ENCODE measurements around the gene NKX1-1.

Gene NKX1-1

GRCh38 chr4:1418494-1419285, 12.4 kb upstream of the NKX1-1 start:
- DNase-seq: peak in 18 of 42 donors; percentile 1 to 32 (median 9)
- intact Hi-C loops (cut with DNase I): no loop called here

DNA sequence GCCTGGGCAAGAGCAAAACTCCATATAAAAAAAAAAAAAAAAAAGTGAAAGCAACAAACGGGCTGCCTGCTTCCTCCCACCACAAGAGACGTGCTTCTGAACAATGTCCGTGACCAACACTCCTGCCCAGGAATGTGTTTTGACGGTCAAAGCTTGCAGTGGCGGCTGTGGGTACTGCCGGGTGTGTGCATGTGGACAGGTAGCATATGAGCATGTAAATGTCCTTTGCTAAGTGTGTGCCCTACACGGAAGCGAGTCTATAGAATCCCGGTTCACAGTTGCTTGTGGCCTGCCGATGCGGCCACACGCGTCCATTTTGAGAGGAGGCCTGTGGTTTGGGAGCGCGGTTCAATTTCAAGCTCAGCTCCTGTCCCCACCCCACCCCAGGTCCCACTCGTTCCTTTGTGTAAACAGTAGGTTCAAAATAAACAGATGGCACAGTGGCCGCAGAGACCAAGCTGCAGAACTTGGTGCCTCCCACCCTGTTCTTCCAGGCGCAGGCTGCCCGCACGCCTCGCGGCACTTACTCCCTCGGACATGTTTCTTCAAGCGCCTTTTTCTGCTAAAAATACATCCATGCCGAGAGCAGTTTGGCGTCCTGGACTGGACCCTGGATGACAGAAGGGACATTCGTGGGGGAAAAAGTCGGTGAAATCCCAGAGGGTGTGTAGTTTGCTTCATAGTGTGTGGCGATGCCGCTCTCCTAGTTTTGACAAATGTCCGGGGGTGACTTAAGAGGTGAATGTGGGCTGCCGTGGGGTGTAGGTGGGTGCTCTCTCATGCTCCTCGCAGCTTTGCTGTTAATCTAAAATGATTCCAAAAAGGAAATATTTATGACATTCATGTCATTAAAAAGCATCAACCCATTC, 11.5 kb upstream of the NKX1-1 start:
- DNase-seq: peak in 18 of 42 donors; percentile 1 to 36 (median 12)
- intact Hi-C loops (cut with DNase I): no loop called here

- peak in 8 of 42 donors; percentile 0 to 37 (median 18) for DNase-seq
- intact Hi-C loops (cut with DNase I): no loop called here
Observed at GRCh38 chr4:1416948-1417260, 10.7 kb upstream of the NKX1-1 start.

DNA sequence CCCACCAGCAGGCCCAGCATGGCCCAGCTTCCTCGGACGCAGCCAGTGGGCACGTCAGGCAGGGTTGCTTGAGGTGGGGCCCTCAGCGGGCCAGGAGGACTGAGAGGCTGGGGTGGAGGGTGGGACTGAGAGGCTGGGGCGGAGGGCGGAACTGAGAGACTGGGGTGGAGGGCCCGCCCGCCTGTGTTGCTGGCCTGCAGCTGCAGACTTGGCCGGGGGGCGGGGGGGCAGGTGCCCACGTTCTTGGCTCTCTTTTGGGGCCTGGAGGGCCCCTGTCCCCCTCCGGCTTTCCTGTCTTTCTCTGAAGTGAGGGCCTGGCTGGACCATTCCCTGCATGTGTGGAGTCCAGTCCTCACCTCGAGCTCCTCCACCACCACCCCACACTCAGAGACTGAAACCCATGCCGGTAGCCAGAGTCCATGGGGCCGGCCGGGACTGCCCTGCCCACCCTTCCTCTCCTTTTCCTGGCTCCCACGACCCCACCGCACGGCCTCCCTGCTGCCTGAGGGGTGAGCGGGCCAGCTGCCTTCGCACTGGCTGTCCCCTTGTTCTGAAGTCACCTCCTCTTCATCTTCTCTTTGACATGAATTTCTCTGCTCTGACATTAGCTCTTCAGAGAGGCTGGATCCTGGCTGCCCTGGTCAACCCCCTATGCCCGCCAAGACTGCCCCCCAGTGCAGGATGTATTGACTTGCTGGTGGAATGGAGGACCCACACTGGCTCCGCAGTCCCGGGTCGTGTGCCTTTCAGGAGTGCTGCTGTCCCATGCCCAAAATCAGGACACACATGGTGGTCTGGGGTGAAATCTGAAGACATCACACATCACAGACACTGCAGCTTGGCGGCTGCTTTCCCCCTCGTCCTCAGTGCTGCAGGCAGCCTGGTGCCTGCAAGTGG, 10.1 kb upstream of the NKX1-1 start:
- intact Hi-C loops (cut with DNase I): no loop called here
- DNase-seq: peak in 13 of 42 donors; percentile 0 to 36 (median 16)

GRCh38 chr4:1415681-1415981, 9.4 kb upstream of the NKX1-1 start:
- intact Hi-C loops (cut with DNase I): no loop called here
- peak in 7 of 42 donors; percentile 4 to 35 (median 27) for DNase-seq

GRCh38 chr4:1414831-1415680, 8.8 kb upstream of the NKX1-1 start:
- intact Hi-C loops (cut with DNase I): no loop called here
- peak in 9 of 42 donors; percentile 1 to 29 (median 12) for DNase-seq

GRCh38 chr4:1413687-1414479, 7.6 kb upstream of the NKX1-1 start:
- intact Hi-C loops (cut with DNase I): no loop called here
- DNase-seq: peak in 8 of 42 donors; percentile 1 to 25 (median 11)

DNA sequence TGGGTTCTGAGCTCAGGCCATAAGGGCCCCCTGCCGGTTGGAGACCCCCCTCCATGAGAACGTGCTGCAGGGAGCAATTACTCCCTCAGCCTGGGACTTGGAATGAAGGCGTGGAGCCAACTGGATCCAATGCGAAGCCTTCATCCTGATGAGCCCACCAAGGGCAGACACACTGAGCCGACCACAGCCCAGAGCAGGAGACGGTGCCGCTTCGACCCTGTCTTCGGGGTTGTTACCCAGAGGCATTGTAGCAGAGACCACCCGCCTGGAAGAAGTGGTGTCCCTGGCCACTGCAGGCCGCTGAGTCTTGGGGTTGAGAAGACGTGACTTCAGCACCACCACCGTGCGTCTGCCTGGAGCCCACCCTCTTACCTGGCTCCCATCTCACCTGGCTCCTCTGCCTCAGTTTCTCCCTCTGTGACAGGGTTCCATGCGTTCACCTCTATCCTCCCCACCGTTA, 7.0 kb upstream of the NKX1-1 start:
- intact Hi-C loops (cut with DNase I): no loop called here
- DNase-seq: peak in 6 of 42 donors; percentile 4 to 18 (median 12)

DNA sequence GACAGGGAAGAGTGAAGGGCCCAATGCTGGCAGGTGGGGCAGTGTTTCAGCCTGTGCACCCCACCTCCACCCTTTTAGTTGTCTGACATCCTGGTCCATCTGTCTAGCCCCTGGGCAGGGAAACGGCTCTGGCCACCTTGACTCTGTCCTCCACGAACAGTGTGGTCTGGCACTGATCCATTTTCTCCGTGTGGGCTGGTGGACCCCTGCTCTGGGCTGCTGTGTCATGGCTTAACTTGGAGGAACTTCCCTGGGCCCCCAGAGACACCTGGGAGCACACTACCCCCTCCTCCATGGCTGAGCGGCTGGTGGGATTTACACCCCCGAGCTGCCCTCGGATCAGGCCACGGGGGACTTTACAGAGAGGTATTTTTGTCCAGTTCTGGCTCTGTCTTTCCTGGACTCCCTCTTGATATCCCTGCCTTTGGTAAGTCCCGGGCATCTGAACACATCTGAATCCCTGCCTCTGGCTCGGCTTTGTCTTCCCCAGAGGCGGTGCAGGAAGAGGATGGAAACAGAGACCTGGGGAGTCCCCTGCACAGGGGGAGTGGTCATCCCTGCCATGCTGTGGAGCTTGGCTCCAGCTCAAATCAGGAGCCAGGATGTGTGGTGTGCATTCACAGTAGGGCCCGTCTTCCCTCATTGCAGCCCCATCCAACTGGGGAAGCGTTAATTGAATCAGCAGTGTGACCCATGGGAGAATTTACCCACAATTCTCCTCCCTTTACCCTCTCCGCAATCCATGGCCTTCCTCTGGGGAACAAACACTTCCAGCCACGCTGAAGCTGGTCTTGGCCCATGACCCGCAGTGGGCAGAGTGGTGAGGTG, 6.3 kb upstream of the NKX1-1 start:
- peak in 6 of 42 donors; percentile 2 to 25 (median 14) for DNase-seq
- intact Hi-C loops (cut with DNase I): no loop called here

DNA sequence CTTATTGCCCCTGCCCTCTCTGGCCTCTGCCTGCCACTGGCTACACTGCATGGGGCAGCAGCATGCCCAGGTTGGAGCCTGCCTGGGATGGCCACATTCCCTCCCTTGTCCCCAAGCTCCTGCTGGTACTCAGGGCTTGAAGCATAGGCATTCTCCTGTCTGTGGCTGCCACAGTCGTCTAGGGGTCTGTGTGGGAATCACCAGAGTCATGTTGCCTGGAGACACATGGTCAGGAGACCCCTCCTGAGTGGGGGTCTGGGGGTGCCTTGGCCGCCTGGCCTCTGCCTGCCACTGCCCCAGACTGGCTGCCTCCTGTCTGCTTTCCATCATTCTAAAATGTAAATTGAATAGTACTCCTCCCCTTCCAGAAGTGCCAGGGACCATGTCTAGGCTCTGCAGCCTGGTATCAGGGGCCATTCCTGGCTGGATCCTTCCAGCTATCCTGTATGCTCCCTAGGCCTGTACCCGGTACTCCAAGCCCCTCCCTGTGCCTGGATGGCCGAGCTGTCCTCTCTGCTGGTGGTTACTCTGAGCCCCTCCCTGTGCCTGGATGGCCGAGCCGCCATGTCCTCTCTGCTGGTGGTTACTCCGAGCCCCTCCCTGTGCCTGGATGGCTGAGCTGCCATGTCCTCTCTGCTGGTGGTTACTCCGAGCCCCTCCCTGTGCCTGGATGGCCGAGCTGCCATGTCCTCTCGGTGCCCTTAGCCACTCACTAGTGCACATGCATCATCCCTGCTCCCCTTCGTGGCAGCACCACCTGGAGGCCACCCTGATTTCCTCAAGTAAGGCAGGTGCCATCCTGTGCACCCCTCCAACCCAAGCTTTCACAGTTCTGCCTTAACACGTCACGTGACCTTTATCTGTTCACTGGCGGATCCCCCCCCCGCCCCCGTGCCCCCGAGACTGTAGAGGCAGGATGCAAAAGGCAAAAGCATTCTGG, 5.5 kb upstream of the NKX1-1 start:
- peak in 7 of 42 donors; percentile 2 to 34 (median 14) for DNase-seq
- intact Hi-C loops (cut with DNase I): no loop called here

GRCh38 chr4:1410491-1411325, 4.5 kb upstream of the NKX1-1 start:
- peak in 24 of 42 donors; percentile 11 to 53 (median 31) for DNase-seq
- intact Hi-C loops (cut with DNase I): no loop called here

DNA sequence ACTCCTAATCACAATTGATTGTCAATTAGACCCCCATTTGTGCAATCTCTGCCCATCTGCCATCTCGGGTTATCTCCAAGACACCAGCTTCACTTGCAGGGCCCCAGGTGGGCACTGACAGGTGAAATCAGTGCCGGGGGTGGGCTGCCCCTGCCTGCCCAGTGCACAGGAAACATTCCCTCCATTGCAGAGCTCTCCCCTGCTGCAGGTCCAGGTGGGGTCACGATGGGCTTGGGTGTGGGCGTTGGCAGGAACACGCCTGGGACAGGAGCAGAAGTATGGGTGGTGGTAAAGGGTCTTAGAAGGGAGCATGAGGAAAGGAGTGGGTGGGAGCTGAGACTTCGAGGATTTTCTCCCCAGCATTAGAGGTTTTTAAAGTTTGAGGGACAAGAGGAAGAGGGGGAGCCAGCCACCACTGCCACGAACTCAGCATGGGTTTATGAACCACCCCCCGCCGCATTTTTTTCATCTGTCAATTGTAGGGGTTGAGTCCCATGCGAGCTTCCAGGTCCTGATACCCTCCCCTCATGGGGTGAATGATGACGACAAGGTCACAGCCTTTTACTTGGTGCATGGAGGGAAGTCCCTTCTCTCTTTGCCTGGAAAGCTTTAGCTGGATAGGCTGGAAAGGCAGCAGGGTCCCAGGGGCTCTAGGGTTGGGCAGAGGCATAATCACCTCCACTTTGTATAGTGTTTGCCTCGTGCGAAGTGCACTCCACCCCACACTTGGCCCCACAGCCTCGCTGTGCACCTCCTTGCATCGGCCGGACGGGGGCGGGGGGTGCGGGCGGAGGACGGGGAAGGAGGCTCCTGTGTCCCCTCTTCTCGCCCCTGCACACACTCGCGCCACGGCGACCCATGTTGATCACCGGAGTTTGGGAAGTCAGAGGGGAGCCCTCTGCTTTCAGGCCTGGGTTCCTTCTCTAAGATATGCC, 3.5 kb upstream of the NKX1-1 start:
- peak in 5 of 42 donors; percentile 8 to 36 (median 16) for DNase-seq

DNA sequence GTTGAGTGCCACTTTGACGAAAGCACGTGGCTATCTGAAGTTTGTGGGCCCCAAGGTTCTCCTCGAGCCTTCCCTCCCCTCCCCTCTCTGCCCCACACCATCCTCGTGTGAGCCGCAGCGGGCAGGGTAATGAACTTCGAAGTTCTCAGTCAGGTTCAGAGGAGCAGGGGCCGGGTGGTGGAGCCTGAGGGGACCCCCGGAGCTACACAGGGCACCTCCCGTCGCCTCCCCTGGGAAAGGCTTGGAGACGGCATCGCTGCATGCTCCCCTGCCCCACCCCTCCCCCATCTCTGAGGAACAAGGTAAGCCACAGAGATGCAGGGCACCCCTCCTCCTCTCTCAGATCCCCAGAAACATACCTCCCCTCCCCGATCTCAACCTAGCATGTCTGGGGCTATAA, 2.8 kb upstream of the NKX1-1 start:
- intact Hi-C loops (cut with DNase I): no loop called here
- peak in 3 of 42 donors; percentile 15 to 21 (median 18) for DNase-seq

More for the DNA sequence above, 3.5 kb upstream of the NKX1-1 start:
- intact Hi-C loops (cut with DNase I): no loop called here
